ENCODE results near the gene LAMP5.
A peak's percentile ranks its signal among the peaks of the same experiment; 100 is the strongest.

LAMP5 gene, protein sequence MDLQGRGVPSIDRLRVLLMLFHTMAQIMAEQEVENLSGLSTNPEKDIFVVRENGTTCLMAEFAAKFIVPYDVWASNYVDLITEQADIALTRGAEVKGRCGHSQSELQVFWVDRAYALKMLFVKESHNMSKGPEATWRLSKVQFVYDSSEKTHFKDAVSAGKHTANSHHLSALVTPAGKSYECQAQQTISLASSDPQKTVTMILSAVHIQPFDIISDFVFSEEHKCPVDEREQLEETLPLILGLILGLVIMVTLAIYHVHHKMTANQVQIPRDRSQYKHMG

DNA sequence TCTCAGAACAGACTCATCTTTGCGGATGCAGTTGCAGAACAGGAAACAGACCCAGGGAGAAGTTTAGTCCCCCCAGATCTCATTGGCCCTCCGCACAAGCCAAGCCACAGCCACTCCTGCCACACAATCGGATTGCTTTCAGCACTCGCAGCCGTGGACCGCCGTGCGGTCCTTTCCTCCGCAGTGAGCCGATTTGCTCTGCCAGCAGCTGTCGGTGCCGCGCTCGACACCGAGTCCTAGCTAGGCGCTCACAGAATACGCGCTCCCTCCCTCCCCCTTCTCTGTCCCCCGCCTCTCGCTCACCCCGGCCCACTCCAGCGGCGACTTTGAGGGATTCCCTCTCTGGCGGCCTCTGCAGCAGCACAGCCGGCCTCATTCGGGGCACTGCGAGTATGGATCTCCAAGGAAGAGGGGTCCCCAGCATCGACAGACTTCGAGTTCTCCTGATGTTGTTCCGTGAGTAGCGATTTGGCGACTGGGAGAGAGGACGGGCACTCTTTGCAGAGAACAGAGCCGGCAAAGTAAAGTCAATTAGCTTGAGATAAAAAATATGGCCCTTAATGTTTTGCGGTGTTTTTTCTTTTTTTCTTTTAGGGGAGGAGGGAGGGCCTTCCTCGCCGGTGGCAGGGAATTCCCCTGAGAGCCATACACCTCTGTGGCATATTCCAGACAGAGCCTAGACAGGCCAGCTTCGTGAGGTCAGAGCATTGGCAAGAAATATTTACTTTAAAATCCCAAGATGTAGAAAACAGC is at the start of gene LAMP5:
Gene LAMP5 (plus strand): TSS at position 130 of the 753 bp plus-strand sequence. CDS start 263 bp downstream, at position 393.
- no peak for DNase-seq

DNA sequence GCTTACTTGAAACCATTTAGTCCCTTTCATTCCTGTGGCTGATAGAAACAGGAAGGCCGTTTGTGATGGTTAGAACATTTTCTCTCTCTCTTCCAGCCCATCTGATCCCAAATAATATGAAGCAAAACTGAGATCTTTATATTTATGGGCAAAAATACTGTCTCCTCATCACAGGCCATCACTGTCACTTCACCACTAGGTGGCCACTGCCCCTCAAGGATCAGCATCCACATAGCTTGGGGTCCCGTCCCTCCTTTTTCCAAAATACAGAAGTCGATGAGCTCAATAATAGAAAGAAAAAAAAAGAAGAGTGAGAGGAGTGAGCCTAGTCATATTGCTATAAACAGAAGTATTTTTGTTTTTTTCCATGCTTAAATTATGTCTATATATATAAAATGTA is 46.4 kb upstream of the LAMP5 start:
- peak; percentile 4 for DNase-seq

DNA sequence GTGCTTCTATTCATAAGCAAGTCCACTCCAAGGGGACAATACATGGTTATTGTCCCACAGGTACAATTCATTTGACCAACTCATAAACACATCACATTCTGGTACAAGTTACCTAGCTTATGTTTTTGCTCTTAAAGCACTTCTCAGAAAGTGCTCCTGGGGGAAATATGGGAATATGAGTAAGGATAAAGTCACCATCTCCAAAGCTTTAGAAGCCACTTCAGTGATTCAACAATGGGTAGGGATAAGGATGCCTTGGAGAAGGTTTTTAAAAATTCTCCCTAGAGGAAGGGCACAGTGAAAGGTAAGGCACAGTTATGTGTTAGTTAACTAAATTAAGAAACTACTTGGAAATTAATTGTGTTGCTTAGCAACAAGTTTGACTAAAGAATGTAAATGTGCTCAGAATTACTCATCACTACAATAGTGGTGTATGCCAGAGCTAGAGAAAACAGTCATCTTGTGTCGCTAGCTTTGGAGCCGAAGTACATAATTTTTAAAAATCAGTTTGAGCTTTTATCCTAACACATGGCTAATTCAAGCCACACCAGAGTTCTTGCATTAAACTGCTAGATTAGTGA is 39.5 kb upstream of the LAMP5 start:
- DNase-seq = no peak

DNA sequence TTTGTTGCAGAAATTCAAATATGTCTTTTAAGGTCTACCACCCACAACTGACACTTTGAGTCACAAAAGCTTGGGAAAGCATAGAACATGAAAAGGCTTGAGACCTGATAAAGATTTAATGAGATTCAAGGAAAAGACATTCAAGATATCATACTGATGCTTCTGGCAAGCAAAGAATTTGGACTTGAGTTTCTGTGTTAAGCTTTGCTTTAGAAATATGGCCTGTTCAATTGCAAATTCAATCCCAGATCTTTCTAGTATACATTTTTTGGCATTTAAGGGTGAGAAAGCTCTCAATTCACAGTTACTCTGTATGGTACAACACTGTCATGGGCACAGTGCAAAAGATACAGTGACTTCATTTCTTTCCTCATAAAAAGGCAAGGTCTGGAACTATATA is 38.9 kb upstream of the LAMP5 start:
- no peak for DNase-seq

DNA sequence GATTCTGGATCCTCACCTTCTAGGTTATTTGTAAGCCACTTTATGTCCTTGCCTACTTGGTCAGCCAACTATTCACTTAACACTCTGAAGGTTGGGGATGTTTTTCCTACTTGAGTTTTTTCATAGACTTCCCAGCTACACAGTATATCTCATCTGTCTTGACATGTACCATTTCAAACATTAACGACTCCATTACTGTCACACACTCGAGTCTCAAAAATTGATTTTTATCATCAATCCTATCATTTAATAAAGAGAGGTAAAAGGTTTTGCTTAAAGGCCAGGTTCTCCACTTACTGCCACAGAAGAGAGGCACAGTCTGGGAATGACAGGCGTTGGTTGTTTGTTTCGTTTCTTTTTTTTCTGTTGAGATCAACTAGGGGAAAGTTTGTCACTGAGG is 38.2 kb upstream of the LAMP5 start:
- DNase-seq = no peak

DNA sequence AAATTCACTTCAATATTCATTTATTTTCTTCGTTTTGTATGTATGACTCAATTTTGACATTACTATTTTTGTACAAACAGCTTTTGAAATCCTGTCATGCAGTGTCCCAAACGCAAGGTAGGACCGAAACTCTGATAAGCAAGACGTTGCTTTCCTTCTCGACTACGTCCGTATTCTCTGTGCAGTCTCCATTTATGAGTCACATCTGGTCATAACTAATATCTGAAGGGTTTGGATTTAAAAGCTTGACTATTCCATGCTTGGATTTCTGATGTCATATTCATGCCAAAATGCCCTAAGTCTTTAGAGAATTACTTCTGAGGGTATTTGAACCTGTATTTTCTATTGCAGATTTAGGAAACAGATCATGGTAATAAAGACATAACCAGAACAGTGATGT is 37.8 kb upstream of the LAMP5 start:
- DNase-seq = no peak

DNA sequence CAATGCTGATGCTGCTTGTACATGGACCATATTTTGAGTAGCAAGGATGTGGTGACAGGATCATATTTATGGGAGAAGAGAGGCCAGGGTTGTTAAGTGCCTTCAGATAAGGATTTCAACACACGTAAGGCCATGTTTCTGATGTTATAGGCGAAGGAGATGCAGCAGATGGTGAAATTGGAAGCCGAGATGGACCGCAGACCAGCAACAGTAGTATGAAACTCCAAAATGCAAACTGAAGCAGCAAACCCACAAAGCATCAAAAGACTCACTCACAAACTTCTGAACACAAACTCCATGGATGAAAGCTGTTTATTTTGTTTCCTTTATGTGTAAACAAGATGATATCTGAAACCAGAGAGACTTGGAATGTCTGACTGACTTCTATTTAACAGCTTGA is 35.6 kb upstream of the LAMP5 start:
- no peak for DNase-seq

DNA sequence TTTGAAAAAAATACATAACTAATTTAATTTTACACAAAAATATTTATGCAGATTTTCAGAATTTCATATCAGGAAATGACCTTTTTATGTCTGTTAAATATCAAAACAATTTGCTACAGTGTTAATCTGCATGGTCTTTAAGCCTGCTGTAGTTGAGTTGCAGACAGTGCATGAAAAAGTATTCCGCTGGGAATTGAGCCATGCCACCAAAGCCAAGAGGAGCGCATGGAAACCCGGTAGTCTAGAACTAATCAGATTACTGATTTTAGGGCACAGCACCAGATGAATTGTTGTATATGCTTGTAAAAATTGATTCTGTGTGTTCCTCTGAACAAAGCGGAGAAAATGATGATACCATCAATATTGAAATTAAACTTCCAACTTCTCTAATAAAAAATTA is 34.3 kb upstream of the LAMP5 start:
- DNase-seq = no peak

DNA sequence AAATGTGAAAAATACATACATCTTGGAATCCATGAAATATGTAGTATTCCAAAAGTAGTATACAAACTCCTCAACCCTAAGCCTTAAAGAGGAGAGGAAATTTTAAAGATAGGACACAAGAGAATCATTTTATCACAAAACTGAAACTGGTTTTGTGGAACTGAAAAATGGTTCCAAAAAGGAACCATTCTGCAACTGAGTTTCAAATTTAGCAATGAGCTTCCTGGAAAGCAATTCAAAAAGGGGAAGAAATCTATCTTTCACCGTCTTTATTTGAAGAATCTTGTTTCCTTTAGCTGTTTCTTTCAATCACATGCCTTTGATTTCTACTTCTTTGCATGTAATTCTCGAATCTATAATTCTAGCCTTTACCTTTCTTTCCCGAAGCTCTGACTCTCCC is 32.2 kb upstream of the LAMP5 start:
- no peak for DNase-seq

DNA sequence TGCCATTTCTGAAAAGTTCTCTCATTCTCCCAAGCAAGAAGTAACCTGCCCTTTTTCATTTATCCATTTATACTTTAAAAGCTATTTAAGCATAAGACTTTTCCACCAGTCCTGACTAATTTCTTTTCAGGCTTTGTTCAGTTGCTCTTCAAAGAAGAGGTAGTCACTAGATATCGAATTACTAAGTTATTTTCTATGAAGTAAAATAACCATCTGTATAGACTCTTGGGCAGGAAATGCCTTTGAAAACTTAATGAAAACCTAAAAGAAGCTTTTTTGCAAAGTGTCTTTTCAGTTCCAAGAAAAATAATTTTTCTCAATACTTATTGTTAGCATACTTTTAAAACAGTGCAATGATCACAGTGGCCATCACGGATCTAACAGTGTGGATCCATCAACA is 31.3 kb upstream of the LAMP5 start:
- DNase-seq = no peak

DNA sequence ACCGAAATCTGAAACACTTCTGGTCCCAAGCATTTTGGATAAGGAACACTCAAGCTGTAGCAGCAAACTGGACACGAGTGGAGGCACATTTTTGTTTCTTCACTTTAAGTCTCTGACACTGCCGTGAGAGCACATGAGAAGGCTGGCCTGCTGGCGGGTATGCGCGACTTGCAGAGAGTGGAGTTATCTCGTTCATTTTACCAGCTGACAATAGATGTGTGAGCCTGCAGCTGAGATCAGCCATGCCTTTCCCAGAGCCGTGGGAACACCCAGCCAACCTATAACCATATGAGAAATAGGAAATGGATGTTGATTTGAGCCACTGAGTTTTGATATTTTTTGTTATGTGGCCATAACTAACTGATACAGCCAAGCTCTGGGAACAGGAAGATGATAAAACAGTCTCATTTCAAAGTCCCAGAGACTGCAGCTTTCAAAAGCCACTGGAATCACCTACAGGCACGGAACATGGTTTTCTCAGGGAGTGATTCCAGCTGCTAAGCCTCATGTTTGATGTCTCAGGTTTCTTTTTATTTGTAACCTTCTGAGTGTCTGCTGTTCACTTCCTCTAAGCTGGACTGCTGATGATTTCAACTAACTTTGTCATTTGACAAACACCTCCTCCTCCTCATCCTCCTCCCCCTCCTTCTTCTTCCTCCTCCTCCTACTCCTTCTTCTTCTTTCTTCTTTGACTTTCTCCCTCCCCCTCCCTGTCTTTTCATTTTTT is 28.6 kb upstream of the LAMP5 start:
- DNase-seq = no peak

DNA sequence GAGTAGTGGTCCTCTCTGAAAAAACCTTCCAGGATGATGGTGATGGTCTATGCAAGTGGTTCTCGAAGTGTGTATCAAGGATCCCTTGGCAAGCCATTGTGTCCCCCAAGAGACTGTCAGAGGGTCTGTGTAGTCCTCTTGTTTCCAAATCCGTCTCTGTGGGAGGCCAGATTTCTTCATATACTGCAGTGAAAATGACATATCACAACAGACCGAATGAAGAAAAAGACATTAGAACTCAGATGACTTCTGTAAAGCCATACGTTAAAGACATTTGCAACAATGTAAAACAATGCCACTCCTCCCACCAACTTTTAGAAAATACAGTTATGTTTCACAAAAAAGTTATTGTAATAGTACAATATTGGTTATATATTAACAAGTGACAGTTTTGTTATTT is 27.2 kb upstream of the LAMP5 start:
- DNase-seq = no peak

DNA sequence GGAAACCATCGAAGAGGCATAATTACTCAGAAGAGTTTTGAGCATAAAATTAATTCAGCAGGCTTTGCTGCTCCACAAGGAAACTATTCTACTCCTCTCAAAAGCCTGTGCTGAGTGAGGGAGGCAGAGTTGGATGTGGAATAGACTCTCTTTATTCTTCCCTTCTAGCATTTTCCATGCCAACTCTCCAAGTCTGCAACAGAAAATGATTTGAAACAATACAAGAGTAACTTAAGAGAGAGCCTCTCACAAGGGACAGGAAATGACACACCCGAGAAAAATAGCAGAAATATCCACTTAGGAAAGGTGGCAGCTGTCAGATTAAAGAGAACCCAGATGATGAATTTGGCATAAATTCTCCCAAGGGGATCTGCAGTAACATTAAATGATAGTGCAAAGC is 26.3 kb upstream of the LAMP5 start:
- DNase-seq = no peak

DNA sequence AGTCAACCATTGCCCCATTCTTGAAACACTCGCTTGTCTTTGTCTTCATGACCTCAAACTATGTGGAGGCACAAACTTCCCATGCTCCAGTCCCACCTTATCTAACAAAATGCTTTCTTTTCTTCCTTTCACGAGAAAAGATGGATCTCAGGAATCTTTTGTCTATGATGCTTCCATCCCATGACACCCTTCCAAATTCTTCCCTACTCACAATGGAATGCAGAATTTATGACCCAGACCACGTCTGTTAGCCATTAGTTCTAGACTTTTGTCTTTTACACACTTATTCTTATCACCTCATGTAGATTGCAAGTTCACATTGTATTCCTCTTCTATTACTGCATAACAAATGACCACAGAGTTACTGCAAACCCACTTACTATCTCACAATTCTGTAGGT is 24.2 kb upstream of the LAMP5 start:
- DNase-seq = no peak

DNA sequence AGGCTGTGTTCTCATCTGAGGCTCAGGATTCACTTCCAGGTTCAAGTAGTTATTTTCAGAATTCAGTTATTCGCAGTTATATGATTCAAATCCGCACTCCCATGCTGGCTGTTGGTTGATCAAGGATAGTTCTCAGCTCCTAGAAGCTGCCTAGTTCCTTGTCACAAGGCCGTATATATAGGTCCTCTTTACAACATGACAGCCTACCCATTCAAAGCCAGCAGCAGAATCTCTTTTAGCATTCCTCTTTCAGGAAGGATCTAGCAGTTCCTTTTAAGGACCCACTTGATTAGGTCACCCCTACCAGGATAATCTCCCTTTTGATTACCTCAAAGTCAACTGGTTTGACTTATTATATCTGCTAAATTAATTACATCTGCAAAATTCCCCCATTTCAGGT is 23.8 kb upstream of the LAMP5 start:
- DNase-seq = no peak

DNA sequence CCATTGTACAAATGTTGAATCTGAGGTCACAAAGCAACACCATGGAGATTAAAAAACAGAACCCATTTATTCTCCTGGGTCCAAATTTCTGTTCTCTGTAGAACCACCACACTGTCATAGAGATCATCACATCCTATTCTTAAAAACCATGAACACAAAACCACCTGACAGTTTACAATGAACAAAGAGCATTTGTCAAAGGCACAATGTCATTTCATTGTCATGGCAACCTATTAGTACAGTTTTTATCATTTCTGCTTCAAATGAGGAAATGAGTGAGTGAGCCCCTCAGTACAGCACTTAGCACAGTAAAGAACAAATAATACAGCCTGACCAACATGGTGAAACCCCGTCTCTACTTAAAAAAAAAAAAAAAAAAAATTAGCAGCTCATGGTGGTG is 23.1 kb upstream of the LAMP5 start:
- DNase-seq = no peak

DNA sequence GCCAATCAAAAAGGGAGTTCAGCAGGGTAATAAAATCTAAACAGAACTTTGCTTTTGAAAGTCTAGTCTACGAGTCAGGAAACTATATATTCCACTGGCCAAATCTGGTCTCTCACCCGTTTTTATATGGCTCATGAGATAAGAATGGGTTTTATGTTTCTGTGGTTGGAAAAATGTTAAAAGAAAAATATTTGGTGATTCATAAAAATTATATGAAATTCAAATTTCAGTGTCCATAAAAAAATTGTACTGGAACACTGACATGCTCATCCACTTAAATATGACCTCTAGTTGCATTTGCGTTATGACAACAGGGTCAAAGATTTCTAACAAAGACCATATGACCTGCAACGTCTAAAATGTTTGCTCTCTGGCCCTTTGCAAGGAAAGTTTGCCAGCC is 22.3 kb upstream of the LAMP5 start:
- DNase-seq = no peak

DNA sequence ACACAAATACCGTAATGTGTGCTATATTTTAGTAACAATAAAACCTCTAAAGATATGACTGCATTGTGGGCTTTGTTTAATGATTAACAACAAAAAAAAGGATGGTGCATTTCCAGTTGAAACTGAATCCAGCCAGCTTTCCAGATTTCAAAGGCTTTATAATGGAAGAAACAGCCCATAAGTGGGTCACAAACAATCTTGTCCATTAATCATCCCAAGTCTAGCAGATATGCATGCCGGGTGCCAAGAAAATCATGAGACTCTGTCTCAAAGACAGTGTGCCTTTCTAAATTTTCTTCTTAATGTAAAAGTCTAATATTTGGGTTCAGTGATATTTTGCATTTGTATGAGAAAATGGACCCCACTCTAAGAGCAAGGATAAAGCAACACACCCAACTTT is 20.6 kb upstream of the LAMP5 start:
- DNase-seq = no peak

DNA sequence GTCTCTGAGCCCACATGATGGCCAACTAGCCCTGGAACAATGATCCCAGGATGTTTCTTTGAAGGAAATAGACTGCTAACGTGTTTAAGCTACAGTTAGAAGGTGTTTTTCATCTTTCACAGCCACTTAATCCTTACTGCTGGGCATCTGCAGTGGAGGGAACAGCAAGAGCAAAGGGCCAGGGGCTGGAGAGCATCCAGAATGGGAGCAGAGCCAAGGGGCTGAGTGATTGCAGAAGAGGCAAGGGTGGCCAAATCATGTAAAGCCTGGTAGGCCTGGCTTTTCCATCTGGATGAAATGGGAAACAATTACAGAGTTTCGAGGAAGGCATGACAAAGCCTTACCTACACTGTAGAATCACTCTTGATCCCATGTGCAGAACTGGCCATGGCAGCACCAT is 18.7 kb upstream of the LAMP5 start:
- DNase-seq = no peak

DNA sequence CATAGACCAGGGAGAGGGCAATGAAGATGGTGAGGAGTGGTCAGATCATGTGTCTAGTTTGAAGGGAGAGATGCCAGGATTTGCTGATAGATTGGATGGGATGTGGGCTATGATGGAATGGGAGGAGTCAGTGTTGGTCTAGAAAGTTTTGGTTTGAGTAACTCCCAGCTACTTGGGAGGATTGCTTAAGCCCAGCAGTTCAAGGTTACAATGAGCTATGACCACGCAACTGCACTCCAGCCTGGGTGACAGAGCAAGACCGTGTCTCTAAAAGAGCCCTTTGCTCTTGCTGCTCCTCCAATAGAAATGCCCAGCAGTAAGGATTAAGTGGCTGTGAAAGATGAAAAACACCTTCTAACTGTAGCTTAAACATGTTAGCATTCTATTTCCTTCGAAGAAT is 18.2 kb upstream of the LAMP5 start:
- DNase-seq = no peak

DNA sequence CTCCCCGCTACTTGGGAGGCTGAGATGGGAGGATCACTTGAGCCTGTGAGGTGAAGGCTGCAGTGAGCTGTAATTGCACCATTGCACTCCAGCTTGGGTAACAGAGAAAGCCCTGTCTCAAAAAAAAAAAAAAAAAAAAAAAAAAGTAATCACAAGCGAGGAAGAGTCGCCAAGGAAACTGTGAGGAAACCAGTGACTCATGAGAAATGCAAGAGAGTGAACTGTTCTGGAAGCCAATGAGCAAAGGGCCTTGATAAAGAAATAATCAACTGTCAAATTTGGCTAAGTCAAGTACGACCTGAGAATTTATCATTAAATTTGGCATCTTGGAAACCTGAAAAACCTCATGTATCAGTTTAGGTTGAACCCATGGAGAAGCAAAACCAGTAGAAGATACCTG is 16.1 kb upstream of the LAMP5 start:
- no peak for DNase-seq

DNA sequence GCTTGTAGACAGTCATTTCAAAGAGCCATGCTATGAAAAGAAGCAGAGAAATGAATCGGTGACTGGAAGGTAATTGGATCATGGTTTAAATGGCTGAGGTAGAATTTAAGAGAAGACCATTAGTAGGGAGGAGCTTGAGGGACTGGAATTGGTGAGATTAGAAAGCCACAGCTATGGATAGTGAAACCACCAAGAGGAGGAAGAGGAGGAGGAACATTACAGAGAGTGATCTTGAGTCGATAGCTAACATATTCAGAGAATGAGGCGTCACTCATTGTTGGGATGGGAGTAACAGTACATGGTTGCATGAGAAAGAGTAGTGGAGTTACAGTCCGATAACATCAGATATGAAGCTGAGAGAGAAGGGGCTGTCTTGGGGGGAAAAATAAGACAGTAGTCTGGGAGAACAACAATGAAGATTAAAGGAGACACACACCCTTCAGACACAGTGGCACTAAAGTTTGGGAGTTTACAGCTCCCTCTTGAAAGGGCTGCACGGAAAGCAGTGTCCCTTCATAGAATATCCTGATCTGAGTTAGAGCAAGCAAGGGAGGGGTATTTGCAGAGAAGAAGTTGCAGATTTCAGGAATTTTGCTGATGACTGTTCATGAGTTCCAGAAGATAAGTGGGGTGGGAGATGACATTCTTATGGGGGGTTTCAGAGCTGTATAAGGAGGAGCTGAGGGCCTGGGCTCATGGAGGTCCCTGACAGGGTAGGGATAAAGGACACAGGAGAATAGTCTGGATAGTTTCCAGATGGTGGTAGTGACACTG is 15.1 kb upstream of the LAMP5 start:
- DNase-seq = no peak

DNA sequence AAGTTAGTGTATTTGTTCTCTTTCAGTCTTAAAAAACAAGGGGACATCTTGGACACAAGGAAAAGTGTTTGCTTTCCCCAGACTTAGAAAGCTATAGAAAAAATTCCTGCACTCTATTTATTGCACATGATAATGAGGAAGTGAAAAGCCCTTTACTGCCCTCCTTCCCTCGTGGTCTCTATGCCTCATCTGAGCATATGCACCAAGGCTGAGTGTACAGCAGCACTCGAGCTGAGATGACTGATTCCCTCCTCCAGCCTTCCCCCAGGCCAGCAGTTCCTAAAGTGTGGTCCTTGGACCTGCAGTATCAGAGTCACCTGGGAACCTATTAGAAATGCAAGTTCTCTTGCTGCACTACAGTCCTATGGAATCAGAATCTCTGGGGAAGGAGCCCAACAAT is 14.3 kb upstream of the LAMP5 start:
- DNase-seq = no peak

All from hematopoietic multipotent progenitor cell treated with erythropoietin and hydrocortisone succinate and interleukin-3 and kit ligand, for 8 days (in vitro differentiated cells).